GM19328 (cell line): Measurements from ENCODE around the gene CACNA1G.

Experiments
- ATAC-seq: cut with Tn5 transposase; IDR thresholded peaks from one replicate; pipeline ENCODE4 v1.9.1; 2021; ENCODE audit warnings: mild to moderate bottlenecking, moderate library complexity; ENCODE audit not compliant: unreplicated experiment

Gene CACNA1G

DNA sequence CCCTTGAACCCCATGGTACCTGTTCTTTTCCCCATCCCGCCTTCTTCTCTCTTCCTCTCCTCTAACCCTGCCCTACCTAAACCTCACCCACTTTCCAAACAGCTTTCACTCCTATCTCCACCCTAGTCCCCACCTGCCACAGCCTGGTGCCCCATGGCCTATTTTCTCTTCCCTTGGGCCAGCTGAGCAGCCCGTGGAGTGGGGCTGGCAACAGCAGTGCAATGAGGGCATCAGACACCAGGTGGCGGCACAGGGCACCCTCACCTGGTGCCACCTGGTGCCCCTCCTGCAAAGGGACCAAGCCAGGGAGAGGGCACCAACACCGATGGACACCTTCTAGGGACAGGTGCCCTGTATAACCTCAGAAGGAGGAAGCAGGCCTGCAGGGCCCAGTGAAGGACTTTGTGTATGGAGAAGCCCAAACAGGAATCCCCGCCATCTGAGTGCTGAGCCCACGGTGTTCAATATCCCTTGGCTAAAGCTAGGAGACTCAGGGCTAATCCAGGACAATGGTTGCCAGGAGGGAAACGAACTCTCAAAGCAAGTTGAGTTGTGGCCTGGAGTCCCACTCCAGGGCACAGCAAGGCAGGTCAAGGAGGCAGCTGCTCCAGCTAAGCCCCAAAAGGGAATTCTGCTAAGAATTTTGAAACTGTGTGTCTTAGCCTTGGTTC, 70.1 kb downstream of the CACNA1G start:
- no peak for ATAC-seq

DNA sequence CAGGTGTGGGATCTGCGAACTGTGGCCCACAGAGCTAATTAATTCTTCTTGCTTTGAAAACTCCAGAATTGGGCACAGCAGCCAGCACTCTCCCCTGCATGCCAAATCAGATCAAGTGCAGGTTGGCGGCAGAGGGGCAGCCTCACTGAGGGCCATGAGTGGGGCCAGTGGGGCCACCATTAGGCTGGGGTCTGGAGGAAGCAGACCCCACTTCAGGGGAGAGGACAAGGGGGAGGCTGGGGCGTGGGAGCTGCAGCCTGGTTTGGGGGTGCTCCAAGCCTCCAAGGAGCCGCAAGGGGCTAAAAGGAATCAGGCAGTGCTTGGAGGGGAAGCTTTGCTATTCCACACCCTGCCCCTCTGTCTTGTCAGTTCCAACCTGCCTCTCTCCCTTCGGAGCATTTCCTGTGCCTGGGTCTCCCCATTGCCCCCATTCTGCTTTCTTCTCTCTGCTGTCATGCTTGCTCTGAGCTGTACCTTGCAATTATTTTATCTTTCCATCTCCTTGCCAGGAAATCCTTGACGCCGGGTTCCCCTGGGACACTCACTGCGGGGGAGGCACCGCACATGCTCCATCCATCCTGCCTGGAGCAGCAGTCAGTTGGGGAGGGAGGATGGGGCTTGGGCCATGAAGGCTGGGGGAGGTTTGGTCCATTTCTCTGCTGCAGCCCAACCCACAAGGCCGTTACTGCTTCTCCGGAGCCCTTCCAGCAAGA, 70.8 kb downstream of the CACNA1G start:
- ATAC-seq, result no peak

DNA sequence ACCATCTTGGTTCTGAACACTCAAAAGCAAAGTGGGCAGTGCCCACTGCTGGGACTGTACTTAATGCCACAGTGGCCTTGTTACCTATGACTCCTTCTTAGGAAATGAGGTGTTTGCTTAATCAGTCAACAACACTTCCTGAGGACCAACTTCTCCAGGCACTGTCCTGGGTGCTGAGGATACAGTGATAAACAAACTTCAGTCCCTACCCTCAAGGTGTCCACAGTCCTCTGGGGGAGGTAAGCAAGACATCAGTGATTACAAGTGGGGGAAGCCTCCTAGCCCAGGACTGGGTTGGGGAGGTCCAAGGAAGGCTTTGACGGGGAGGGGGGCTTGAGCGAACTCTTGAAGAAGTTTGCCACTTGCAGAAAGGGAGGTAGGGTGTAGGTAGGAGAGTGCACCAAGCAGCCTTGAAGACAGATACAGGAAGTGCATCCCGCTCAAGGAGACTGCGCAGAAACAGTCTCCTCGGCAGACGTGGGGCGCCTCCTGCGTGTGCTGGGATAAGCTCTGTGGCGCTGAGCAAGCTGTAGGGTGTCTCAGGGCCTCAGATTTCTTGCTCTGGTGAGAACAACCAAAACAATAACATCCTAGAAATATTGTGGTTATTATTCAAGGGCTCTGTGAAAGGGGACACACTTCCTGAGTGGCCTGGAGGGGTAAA, 71.5 kb downstream of the CACNA1G start:
- ATAC-seq, result no peak

DNA sequence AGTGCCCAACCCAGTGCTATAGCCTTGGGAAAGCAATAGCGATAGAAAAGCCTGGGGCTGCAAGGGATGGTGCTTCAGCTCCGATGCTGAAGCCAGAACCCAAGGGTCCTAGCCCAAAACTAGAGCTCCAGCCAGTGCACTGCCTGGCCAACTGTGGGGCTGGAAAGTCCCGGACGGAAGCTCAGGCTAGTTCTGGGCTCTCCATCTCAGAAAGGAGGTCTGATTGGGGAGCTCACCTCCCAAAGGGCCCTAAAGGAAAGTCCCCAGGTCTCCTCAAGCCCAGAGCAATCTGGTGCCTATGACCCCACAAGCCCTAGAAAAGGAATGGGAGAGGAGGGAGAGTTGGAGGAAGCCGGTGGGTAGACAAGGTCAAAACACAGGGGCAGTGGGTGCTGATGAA, 72.1 kb downstream of the CACNA1G start:
- no peak for ATAC-seq

DNA sequence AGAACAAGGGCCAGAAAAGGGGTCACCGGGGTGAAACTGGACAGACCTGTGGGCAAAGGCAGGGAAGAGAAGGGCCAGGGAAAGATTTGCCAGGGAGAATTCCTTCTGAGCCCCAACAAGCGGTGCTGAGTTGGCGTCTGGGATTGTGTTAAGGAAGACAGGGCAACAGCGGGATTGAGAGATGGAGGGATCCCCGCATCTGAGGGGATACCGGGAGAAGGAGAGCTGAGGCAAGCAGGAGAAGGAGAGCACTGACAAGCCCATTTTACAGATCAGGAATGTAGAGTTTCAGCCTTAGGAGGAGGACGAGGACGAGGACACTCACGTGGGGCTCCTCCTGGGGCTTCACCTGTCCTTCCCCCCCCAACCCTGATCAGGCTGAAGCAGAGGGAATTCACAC, 73.2 kb downstream of the CACNA1G start:
- ATAC-seq, result no peak

DNA sequence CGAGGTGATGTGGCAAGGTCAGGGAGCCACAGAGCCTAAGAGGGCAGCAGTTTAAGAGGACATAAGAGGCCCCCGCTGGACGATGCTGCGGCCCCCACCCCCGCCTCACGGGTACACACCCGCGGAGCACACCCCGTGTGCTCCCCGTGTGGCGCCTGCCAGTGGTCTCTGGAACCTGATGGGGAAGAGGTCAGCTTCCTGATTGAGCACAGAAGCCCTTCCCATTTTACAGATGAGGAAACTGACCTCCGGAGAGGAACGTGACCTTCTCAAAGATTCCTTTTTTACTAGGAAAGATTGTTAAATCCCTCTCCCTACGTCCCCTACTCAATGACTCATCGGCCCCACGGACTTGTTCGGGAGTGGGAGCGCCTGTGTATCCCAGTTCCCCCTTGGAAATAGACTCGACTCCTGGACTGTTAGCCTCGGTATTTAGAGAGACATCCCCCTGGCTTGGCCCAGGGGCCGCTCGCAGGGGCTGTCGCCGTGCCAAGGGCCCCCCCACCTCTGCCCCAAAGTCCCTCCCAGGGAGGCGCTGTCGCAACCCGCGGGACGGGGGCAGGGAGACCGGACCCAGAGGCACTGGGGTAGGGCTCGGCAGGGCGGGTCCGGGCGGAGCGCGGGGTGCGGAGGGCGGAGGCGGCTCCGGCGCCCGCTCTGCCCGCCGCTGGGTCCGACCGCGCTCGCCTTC, 73.9 kb downstream of the CACNA1G start, which contains the start of gene ABCC3:
Gene ABCC3 (plus strand): TSS at position 658 of the 691 bp plus-strand sequence. CDS start 56 bp downstream, outside the sequence.
- no peak for ATAC-seq

DNA sequence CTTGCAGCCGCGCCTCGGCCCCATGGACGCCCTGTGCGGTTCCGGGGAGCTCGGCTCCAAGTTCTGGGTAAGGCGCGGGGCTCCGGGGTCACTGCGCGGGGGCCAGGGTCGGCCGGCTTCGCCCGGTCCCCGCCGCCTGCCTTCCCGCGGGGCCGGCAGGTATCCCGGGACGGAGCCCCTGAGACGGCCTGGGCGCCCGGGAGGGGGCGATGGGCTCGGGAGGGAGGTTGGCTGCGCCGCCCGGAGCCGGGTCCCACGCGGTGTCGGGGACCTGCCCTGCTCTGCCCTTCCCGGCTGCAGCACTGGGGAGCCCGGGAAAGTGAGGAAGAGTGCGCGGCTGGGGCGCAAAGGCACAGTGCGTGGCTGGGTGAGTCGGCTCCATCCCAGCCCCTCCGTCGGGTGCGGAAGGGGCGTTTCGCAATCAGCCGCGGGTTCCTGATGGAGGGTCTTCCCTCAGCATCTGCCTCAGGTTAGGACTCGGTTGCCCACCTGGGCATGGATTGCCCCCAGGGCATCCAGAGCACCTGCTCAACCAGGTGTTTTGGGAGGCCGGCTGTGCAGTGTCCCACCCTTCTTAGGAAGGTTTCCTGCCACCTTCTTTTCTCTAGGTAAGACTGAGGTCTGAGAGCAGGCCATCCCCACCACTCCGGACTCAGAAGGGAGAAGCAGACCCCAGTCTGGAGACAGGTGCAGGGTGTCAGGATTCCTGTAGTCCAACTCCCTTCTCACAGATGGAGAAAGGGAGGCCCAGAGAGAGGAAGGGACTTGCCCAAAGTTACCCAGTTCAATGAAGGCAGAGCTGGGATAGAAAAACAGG, 74.6 kb downstream of the CACNA1G start:
- ATAC-seq, result no peak

DNA sequence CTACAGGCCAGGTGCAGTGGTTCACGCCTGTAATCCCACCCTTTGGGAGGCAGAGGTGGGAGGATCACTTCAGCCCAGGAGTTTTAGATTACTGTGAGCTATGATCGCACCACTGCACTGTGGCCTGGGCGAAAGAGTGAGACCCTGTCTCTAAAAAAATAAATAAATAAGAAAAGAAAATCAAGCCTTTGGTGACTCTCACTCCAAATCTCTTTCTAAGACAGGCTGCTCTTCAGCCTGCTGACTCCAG, 75.1 kb downstream of the CACNA1G start:
- no peak for ATAC-seq

DNA sequence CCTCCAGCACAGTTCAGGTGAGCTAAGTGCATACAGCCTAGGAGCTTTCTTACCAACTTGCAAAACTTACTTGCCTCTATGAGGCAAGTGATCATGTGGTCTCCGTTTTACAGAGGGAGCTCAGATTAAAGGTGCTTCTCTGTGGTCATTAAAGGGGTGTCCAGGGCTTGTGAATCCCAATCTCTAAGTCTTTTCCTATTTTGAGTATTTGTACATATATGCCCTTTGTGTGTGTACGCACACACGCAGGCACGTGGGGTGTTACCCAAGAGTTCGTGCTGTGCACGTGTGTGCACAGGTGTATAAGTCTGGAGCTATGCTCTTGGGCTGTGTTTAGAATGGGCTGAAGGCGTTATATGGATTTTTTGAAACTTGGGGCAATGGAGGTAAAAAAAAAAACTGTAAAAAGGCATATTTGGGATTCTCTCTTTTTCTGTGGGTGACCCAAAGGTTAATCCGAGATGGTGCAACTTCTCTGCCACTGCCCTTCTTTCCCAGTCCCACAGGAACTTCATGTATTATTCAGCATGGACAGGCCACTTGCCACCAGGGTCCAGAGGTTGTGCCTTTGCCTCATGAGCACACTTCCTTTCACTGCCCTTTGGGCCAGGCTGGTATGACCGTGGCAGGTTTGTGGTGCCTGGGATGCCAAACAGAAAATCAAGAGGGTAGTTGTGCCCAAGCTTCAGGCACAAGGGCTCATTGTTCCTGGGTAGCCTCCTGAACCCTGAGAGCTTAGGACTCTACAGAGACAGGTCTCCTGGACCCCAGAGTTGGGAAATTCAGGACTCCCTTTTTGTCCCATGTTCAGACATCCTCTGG, 75.7 kb downstream of the CACNA1G start:
- ATAC-seq, result no peak

DNA sequence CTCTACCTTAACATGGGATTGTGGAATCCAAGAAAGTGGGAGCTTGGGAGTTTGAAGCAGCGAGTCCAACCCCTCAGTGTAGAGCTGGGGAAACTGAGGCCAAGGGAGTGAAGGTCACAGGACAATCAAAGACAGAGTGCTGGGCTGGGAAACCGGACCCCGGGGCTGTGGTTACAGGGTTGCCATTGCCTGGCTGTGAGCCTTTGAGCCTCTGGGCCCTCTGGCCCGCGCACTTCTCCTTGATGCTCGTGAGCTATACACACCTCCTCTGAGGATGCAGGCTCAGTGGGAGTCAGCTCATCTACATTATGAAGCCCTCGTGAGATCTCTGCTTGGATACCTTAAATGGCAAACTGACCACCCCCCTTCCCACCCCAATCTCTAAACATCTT, 76.3 kb downstream of the CACNA1G start:
- ATAC-seq, result no peak

DNA sequence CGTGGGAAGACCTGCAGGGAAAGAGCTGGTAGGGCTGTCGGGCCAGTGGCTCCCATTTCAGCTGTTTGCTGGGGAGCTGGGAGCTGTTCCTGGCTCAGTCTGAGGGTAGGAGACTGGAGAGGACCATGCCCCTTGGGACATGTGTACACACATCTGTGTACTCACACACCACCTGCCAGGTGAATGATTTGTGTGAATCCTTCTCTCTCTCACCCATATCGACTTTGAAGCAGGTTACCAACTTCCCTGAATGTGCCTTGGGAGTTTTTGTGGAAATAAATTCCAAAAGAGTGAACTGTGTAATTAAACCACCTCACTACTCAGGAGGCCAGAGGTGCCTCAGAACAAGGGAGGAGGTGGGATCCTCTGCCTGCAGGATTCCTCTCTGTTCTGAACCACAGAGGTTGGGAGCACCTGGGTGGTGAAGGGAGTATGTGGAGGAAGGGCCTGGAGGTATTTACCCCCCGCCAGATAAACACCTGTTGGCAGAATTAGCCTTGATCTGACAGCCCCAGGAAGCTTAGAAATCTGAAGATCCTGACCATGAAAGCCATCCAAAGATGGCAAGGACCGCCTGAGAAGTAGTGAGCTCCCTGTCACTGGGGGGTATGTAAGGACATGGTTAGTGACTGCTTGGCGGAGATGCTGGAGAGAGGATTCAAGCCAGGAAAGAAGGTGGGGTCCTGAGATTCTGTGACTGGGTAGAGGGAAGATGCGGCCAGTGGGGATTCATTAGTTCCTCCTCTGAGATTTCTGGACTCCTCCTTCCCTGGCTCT, 77.5 kb downstream of the CACNA1G start:
- no peak for ATAC-seq

DNA sequence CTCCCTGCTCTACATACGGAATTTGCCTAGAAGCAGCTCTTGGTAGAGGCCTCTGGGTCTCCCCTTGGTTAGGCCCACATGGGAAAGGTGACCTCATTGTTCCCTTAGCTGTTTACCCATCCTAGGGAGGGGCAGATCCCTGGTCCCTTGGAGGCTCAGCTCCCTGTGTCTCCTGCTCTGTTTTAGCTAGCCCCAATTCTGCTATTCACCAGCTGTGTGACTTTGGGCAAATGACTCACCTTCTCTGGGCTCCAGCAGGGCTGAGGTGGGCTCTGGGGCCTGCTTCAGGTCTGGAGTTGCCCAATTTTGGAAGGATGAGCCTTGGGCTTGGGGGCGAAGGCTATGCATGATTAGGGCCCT, 78.1 kb downstream of the CACNA1G start:
- ATAC-seq, result no peak

DNA sequence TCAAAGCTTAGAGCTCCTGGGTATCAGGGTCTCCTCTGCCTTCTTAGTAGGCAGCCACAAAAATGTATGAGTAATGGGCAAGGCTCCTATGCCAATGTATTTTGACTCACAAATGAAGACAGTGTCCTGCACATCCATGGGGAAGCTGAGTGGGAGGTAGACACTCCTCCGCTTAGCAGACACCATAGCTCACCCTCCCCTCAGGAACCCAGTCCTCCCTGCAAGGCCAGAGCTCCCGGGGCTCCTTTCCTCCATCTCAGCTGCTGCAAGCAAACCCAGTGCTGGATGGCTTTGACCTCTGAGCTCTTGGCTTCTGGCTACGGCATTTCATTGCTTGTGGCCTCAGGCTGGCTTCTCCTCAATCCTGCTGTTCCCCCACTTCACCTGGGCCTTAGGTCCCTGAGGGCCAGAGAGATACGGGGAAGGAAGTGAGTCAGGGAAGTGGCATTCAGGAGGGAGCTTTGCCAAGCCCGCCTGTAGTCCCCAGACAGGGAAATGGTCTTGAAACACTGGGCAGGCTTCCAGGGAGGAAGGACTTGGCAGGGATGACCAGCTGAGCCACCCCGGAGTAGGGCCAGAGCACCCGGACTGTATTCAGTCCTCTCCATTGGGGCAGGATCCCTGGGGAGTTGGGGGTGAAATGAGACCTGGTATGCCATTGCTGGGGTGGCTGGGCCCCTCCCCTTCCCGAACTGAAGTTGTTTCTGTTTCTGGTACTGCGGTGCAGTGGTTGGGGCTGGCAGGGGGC, 78.6 kb downstream of the CACNA1G start:
- ATAC-seq, result no peak

DNA sequence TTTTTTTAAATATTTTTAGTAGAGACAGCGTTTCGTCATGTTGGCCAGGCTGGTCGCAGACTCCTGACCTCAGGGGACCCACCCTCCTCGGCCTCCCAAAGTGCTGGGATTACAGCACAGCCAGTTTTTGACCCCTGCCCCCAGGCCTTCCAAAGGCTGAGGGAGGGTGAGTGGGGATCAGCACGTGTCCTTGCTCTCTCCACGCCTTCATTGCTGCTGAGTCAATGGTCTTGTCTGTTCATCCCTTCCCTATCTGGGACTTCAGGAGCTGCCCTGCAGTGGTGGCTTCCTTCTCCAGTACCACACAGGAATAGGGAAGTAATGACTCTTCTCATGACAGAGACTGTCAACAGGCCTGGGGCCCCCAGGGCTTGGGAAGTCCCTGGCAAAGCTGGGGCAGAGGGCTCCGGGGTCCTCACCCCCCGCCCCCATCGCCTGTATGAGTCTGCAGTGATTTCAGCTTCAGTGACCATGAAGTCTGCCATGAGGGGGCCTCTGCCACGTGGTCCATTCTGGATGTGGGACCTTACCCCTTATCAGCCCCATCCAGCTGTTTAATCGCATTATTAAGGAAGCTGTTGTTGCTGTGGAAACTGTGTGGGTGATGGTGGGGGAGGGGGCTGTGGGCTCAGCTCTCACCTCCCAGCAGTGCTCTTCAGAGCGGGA, 80.3 kb downstream of the CACNA1G start:
- no peak for ATAC-seq

DNA sequence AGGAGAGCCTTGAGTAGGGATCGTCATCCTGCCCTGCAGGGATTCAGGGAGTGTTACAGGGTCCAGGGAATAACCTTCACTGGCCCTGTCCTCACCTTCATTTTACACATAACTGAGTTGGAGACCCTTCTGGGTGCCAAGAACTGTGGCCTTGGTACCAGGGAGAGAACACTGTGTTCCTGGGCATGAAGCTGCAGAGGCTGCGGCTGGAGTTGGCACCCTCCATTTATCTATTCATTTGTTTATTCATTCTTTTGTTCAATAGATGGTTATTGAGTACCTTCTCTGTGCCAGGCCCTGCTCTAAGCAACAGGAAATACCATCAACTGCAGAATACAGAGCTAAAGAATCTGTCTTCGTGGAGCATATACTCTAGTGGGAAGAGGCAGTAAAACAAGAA, 80.8 kb downstream of the CACNA1G start:
- ATAC-seq, result no peak

DNA sequence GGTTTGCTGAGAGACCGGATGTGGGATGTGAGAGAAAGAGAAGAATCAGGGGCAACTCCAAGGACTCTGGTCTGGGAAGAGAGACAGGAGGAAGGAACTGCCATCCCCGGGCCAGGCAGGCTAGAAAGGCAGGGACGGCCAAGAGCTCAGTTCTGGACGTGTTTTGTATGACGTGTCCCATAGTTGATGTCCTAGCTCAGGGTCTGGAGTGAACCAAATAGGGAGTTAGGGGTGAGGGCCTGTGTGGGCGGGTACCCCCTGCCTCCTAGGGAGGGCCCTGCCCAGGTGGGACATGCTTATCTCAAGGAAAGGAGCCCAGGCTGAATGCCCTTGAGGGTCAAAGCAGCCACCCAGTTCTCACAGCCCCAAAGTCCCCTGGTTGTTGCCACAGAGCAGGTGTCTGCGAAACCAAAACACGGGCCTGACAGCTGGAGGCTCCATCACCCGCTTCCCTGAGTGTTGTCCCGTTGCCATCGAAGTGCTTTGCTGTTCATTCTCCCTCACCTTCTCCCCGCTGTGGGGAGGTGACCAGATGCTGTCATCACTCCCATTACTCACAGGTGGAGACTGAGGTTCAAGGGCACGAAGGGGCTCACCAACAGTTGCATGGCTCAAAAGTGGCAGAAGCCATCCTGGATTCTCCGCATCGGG, 81.7 kb downstream of the CACNA1G start:
- ATAC-seq, result no peak

DNA sequence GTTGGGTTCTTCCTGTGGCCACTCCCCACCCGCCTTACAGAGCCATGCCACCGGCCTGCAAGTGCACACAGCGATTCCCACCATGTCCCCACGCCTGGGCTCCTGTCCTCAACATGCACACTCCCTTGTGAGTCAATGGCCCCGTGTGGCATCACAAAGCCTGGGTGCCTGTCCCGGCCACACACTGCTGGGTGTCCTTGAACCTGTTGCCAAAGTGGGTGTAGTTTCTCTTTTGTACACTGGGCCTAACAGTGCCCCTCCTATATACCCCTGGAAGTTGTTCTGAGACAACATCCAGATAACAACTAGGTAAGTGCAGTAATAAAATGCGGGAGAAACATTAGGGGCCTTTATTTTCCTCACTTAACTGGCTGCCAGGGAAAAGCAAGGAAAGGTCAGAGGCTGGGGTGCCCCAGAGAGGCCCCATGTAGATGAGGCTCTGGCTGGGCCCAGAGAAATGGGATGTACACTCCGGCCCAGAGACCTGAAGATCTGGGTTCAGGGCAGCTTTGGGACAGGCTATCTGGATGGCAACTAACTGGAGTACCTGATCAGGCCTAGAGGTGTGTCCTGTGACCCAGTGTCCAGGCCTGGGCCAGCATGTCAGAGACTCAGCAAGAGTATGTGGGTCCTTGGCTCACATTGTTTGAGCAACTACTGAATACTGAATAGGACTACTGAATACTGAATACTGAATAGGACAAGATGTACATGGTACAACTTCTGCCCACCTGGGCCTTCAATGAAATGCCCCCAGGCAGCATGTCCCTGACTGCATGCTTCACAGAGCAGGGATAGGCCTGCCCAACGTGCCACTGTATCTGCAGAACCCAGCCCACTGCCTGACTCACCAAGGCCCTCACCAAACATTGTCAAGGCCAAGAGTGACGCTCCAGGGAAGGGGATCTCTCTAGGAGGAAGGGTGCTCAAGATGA, 82.5 kb downstream of the CACNA1G start:
- no peak for ATAC-seq
